Vagina (tissue), 2 donors: ENCODE results near the gene GABARAP. TPM values are rescaled to one million over a fixed set of nuclear protein-coding genes. Genes with fewer than 3 reads are reported as not detected.

ENCODE experiments used
- DNase-seq, 2 donors: peaks; one replicate each; pipeline ENCODE4 v3.0.0-alpha.2; 2017; ENCODE audit errors: extremely low spot score in 2 of 2
- H3K27ac ChIP-seq: fragments of 200-600 bp; sonication (generic); one replicate; pipeline ENCODE4 v1.5.1; 2019
- H3K27me3 ChIP-seq: fragments of 200-600 bp; sonication (generic); one replicate; pipeline ENCODE4 v1.5.1; 2019
- H3K36me3 ChIP-seq, 2 donors: fragments of 200-600 bp; sonication (generic); one replicate each; pipeline ENCODE4 v1.5.1; 2017 to 2019
- H3K4me1 ChIP-seq: fragments of 200-600 bp; sonication (generic); one replicate; pipeline ENCODE4 v1.5.1; 2019
- H3K4me3 ChIP-seq, 2 donors: fragments of 200-600 bp; sonication (generic); 1 replicate in 1 of 2; 2 replicates in 1 of 2; pipeline ENCODE4 v1.5.1; 2016 to 2019
- H3K9me3 ChIP-seq: fragments of 200-600 bp; sonication (generic); one replicate; pipeline ENCODE4 v1.5.1; 2019
- POLR2A ChIP-seq, 2 donors: fragments of 450-650 bp; IDR thresholded peaks; one replicate each; pipeline ENCODE4 v1.6.1; 2017; ENCODE audit warnings: antibody characterized with exemption in 2 of 2, mild to moderate bottlenecking in 2 of 2, moderate library complexity in 2 of 2
- POLR2AphosphoS5 ChIP-seq, 2 donors: sonication (generic); formaldehyde crosslinking; IDR thresholded peaks; one replicate each; pipeline ENCODE4 v1.9.0; 2017; ENCODE audit warnings: antibody characterized with exemption in 2 of 2, mild to moderate bottlenecking in 2 of 2, low read depth in 1 of 2; ENCODE audit not compliant: insufficient read depth in 1 of 2
- intact Hi-C: fragments of 100-400 bp; cut with DNase I; formaldehyde crosslinking; loops from one replicate; pipeline ENCODE4 v1.15.1; 2023
- total RNA-seq: library from RNA; depleted of rRNA; stranded (reverse); fragments of >200 nt; gene quantifications from one replicate; pipeline ENCODE4 v1.2.3, GENCODE V29; 2016
- TF ChIP-seq, protein P1 (sequence below), 3 experiments: fragments of 450-650 bp in 2 of 3; fragments of 200-600 bp in 1 of 3; sonication (generic) in 1 of 3; IDR thresholded peaks; one replicate each; pipeline ENCODE4 v1.5.1; 2017 to 2019; ENCODE audit warnings: antibody characterized with exemption in 3 of 3, mild to moderate bottlenecking in 2 of 3, moderate library complexity in 2 of 3

The GABARAP gene
- total RNA-seq, 1 donor from 2014 or later, result 395 TPM

GRCh38 chr17:7221278-7222092 lies 20.8 kb downstream of the GABARAP start:
- peaks cover 54% of the 10 kb centered on the region for H3K4me1 ChIP-seq
- no peak for DNase-seq
- no peaks in the 10 kb centered on the region for H3K27me3 ChIP-seq
- H3K27ac ChIP-seq, result peak overlapping the region; percentile 99
- peak overlapping the region in 1 of 2 donors; percentile 95 for H3K4me3 ChIP-seq
- H3K9me3 ChIP-seq, result no peaks in the 10 kb centered on the region
- peaks cover 0 to 39% of the 10 kb centered on the region in 2 donors for H3K36me3 ChIP-seq
- intact Hi-C loops, result no loop called here
- TF ChIP-seq, protein P1, sequence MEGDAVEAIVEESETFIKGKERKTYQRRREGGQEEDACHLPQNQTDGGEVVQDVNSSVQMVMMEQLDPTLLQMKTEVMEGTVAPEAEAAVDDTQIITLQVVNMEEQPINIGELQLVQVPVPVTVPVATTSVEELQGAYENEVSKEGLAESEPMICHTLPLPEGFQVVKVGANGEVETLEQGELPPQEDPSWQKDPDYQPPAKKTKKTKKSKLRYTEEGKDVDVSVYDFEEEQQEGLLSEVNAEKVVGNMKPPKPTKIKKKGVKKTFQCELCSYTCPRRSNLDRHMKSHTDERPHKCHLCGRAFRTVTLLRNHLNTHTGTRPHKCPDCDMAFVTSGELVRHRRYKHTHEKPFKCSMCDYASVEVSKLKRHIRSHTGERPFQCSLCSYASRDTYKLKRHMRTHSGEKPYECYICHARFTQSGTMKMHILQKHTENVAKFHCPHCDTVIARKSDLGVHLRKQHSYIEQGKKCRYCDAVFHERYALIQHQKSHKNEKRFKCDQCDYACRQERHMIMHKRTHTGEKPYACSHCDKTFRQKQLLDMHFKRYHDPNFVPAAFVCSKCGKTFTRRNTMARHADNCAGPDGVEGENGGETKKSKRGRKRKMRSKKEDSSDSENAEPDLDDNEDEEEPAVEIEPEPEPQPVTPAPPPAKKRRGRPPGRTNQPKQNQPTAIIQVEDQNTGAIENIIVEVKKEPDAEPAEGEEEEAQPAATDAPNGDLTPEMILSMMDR (IDR thresholded peaks at IDR 0.05), result no peak
- TF ChIP-seq POLR2A (IDR thresholded peaks at IDR 0.05) (no peak), POLR2AphosphoS5 (IDR thresholded peaks at IDR 0.05; ENCODE audit: insufficient read depth in 1 of 2, low read depth in 1 of 2) (no peak)

DNA sequence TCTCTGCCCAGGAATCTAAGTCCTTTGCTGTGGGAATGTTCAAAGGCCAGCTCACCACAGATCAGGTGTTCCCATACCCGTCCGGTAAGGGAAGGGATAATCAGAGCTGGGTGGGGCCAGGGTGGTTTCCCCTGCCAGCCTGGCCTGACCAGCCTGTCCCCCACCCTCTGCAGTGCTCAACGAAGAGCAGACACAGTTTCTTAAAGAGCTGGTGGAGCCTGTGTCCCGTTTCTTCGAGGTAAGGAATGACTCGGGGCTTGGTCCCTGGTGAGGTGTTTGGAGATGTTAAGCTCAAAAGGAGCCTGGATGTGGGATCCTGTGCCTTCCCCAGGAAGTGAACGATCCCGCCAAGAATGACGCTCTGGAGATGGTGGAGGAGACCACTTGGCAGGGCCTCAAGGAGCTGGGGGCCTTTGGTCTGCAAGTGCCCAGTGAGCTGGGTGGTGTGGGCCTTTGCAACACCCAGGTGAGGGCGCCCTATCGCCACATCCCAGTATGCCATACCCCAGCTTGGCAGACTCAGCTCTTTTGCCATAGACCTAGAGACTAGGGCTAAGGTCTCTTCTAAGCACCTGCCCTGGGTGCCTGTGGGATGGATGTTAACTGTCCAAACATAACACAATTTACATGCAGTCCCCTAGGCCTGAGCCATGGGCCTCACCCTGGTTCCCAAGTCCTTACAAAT lies 21.5 kb downstream of the GABARAP start:
- Histone ChIP-seq H3K27me3 (no peaks in the 10 kb centered on the region), H3K4me3 (peak overlapping the region; percentile 95 to 98), H3K27ac (peak overlapping the region; percentile 99), H3K4me1 (peaks cover 62% of the 10 kb centered on the region), H3K36me3 (peaks cover 0 to 32% of the 10 kb centered on the region in 2 donors), H3K9me3 (no peaks in the 10 kb centered on the region)
- TF ChIP-seq POLR2A (IDR thresholded peaks at IDR 0.05) (no peak), POLR2AphosphoS5 (IDR thresholded peaks at IDR 0.05; ENCODE audit: insufficient read depth in 1 of 2, low read depth in 1 of 2) (no peak)
- TF ChIP-seq, protein P1 (IDR thresholded peaks at IDR 0.05), result no peak
- no peak for DNase-seq
- intact Hi-C loops, result no loop called here

GRCh38 chr17:7219812-7220592 lies 22.2 kb downstream of the GABARAP start, which contains the start of the genes ACADVL and DLG4:
TSS of gene ACADVL (plus strand) at chr17:7219938. CDS start at chr17:7219985, 47 bp downstream.
TSS of gene DLG4 (minus strand) at chr17:7219836.
- H3K27me3 ChIP-seq, result no peaks in the 10 kb centered on the region
- H3K4me1 ChIP-seq, result peaks cover 69% of the 10 kb centered on the region
- peak within 1 kb of the TSS; percentile 99 for H3K27ac ChIP-seq
- H3K36me3 ChIP-seq, result peaks cover 0 to 25% of the 10 kb centered on the region in 2 donors
- peak within 1 kb of the TSS; percentile 95 to 98 for H3K4me3 ChIP-seq
- no peaks in the 10 kb centered on the region for H3K9me3 ChIP-seq
- DNase-seq, result peak in 1 of 2 donors; percentile 91
- intact Hi-C loops, result no loop called here
- TF ChIP-seq POLR2AphosphoS5 (IDR thresholded peaks at IDR 0.05; ENCODE audit: insufficient read depth in 1 of 2, low read depth in 1 of 2) (peak; percentile 96 to 97), POLR2A (IDR thresholded peaks at IDR 0.05) (peak in 1 of 2 donors; percentile 75)
- TF ChIP-seq, protein P1 (IDR thresholded peaks at IDR 0.05), result no peak

DNA sequence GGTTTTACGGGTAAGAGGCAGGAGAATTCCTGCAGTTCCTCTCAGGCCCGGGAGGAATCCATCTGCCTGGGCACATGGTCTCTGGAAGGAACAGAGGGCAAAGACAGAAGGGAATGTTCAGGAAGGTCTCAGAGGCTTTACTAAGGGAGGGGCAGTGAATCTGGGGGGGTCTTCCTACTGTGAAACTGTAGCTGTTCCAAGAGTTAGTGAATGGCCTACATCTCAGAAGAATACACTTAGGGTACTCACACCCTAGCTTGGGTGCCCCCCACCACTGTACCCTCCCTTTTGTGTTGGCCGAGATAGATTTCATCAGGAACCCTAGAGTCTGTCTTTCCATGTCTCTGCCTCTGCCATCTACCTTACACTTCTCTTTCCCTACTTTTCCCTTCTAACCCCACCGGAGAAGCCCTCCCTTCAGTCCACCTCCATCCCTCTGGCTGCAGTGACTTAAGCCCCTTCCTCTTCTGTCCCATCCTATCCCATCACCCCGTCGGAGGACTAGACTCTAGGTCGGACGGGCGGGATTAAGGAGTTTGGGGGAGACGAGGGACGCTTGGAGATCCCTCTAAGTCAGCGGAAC lies 22.9 kb downstream of the GABARAP start:
- intact Hi-C loops, result no loop called here
- Histone ChIP-seq H3K4me1 (peaks cover 73% of the 10 kb centered on the region), H3K27ac (peak overlapping the region; percentile 99), H3K4me3 (peak overlapping the region; percentile 95 to 98), H3K9me3 (no peaks in the 10 kb centered on the region), H3K27me3 (no peaks in the 10 kb centered on the region), H3K36me3 (peaks cover 0 to 20% of the 10 kb centered on the region in 2 donors)
- DNase-seq, result no peak
- no peak for TF ChIP-seq POLR2AphosphoS5 (IDR thresholded peaks at IDR 0.05; ENCODE audit: insufficient read depth in 1 of 2, low read depth in 1 of 2)
- TF ChIP-seq, protein P1 (IDR thresholded peaks at IDR 0.05), result peak in 1 of 3 experiments; percentile 30
